ENCODE measurements around the gene OR51F2.
A peak's percentile ranks its signal among the peaks of the same experiment; 100 is the strongest.
"Not testable (repeated sequence)": the region's sequence is repeated elsewhere in the genome, so short reads cannot be mapped to it uniquely, and the experiment has no call there.

OR51F2 gene

GRCh38 chr11:4821021-4821420 lies at the start of gene OR51F2:
Gene OR51F2 (plus strand): TSS chr11:4821321. CDS start chr11:4821422, 101 bp downstream.
- no peak within 1 kb of the TSS for H3K4me3 ChIP-seq (ENCODE audit: low read length)
- no peak for TF ChIP-seq CTCF (IDR thresholded peaks at IDR 0.05; ENCODE audit: insufficient read depth, low read depth, low read length, missing control alignments)
- DNase-seq (ENCODE audit: low read depth), result no peak

GRCh38 chr11:4782454-4782853 lies 38.7 kb upstream of the OR51F2 start:
- H3K4me3 ChIP-seq (ENCODE audit: low read length), result no peak overlapping the region
- no peak for TF ChIP-seq CTCF (IDR thresholded peaks at IDR 0.05; ENCODE audit: insufficient read depth, low read depth, low read length, missing control alignments)
- no peak for DNase-seq (ENCODE audit: low read depth)

GRCh38 chr11:4797206-4797605 lies 23.9 kb upstream of the OR51F2 start:
- H3K4me3 ChIP-seq (ENCODE audit: low read length), result no peak overlapping the region
- no peak for TF ChIP-seq CTCF (IDR thresholded peaks at IDR 0.05; ENCODE audit: insufficient read depth, low read depth, low read length, missing control alignments)

GRCh38 chr11:4798427-4799183 lies 22.5 kb upstream of the OR51F2 start:
- TF ChIP-seq CTCF (IDR thresholded peaks at IDR 0.05; ENCODE audit: insufficient read depth, low read depth, low read length, missing control alignments), result no peak
- DNase-seq (ENCODE audit: low read depth), result no peak
- no peak overlapping the region for H3K4me3 ChIP-seq (ENCODE audit: low read length)

More at GRCh38 chr11:4797206-4797605, 23.9 kb upstream of the OR51F2 start:
- DNase-seq (ENCODE audit: low read depth), result no peak

- not testable (repeated sequence) for DNase-seq (ENCODE audit: low read depth); H3K4me3 ChIP-seq (ENCODE audit: low read length)
Measured at GRCh38 chr11:4801316-4801715, 19.8 kb upstream of the OR51F2 start.

GRCh38 chr11:4804280-4804679 lies 16.8 kb upstream of the OR51F2 start, which contains the start of gene OR52R1:
Gene OR52R1 (minus strand): TSS chr11:4804380. CDS start chr11:4804380, 0 bp downstream.
- H3K4me3 ChIP-seq (ENCODE audit: low read length), result no peak within 1 kb of the TSS
- TF ChIP-seq CTCF (IDR thresholded peaks at IDR 0.05; ENCODE audit: insufficient read depth, low read depth, low read length, missing control alignments), result no peak
- no peak for DNase-seq (ENCODE audit: low read depth)

- DNase-seq (ENCODE audit: low read depth), result peak; percentile 13
- H3K4me3 ChIP-seq (ENCODE audit: low read length), result no peak overlapping the region
- TF ChIP-seq CTCF (IDR thresholded peaks at IDR 0.05; ENCODE audit: insufficient read depth, low read depth, low read length, missing control alignments), result no peak
Measured at GRCh38 chr11:4808476-4808875, 12.6 kb upstream of the OR51F2 start.
